ENCODE results near the gene KRTAP10-2.

DNA sequence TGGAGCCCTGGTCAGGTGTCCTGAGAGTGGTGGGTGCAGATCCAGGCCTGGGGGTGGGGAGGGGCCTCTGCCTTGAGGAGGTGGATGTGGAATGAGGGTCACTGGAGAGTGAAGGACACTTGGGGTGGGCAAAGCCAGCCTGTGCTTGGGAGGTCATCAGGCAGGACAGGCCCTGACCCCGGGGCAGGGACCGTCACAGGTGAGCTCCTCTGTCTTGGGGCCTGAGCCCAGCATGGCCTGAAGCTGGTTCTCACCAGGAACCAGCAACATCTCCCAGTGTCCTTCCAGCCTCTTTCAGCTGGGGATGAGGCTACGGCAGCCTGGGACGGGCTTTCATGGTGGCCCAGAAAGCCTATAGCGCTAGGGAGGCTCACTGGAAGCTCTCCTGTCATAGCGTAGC lies 831 bp upstream of the KRTAP10-2 start:
- TF ChIP-seq, protein P1, sequence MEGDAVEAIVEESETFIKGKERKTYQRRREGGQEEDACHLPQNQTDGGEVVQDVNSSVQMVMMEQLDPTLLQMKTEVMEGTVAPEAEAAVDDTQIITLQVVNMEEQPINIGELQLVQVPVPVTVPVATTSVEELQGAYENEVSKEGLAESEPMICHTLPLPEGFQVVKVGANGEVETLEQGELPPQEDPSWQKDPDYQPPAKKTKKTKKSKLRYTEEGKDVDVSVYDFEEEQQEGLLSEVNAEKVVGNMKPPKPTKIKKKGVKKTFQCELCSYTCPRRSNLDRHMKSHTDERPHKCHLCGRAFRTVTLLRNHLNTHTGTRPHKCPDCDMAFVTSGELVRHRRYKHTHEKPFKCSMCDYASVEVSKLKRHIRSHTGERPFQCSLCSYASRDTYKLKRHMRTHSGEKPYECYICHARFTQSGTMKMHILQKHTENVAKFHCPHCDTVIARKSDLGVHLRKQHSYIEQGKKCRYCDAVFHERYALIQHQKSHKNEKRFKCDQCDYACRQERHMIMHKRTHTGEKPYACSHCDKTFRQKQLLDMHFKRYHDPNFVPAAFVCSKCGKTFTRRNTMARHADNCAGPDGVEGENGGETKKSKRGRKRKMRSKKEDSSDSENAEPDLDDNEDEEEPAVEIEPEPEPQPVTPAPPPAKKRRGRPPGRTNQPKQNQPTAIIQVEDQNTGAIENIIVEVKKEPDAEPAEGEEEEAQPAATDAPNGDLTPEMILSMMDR (IDR thresholded peaks at IDR 0.05): no peak
- no peak for TF ChIP-seq POLR2A (IDR thresholded peaks at IDR 0.05)

Measured in breast epithelium (tissue), 3 donors.